ENCODE measurements around the gene PHKB. TPM values are rescaled to one million over a fixed set of nuclear protein-coding genes. Genes with fewer than 3 reads are reported as not detected.

Gene PHKB
- polyA plus RNA-seq, result 56.7 to 71.7 TPM (median 60.9 TPM) in 3 replicates
- polyA plus RNA-seq (2011; ENCODE audit: low read depth), result 35.6 TPM
- 42.3 and 62.8 TPM in 2 replicates for polyA plus RNA-seq (2011; cell fraction: cytosol; rRNA removed)
- polyA plus RNA-seq (2011; cell fraction: nucleus; rRNA removed), result 64.0 and 78.9 TPM in 2 replicates
- 22.6 and 49.3 TPM in 2 replicates for polyA plus RNA-seq (2012; ENCODE audit: low replicate concordance)
- polyA minus RNA-seq, result 55.4 to 151 TPM (median 92.3 TPM) in 3 replicates
- 50.5 TPM for polyA minus RNA-seq (2011; cell fraction: cytosol; rRNA and poly(A)+ RNA removed)
- 67.1 and 141 TPM in 2 replicates for polyA minus RNA-seq (2011; cell fraction: nucleus; rRNA and poly(A)+ RNA removed)

GRCh38 chr16:47460711-47461597 is at the start of gene PHKB, which contains the start of gene ITFG1:
PHKB (plus strand) TSS chr16:47461331; CDS start chr16:47461351, 20 bp downstream.
ITFG1 (minus strand) TSS chr16:47461063; CDS start chr16:47461045, 18 bp downstream.
- Histone ChIP-seq H3K9ac (ENCODE audit: control insufficient read depth, extremely low read depth, insufficient read depth, low read length) (peak within 1 kb of the TSS; percentile 87), H3K9me3 (ENCODE audit: control insufficient read depth, low read depth, low read length) (no peaks in the 10 kb centered on the region), H3K27me3 (ENCODE audit: control insufficient read depth, extremely low read depth, insufficient read depth, low read length) (no peaks in the 10 kb centered on the region), H3K36me3 (ENCODE audit: control insufficient read depth in 2 of 2, extremely low read depth in 1 of 2, insufficient read depth in 2 of 2, low read length in 2 of 2) (peaks cover 0 to 3% of the 10 kb centered on the region in 2 experiments), H3K27ac (ENCODE audit: control insufficient read depth, insufficient read depth, low read length) (peak within 1 kb of the TSS; percentile 85), H3K79me2 (ENCODE audit: control insufficient read depth, insufficient read depth, low read length) (peaks cover 35% of the 10 kb centered on the region), H2AFZ (ENCODE audit: control insufficient read depth, low read length) (peak within 1 kb of the TSS; percentile 92), H3K9me1 (ENCODE audit: control insufficient read depth, extremely low read depth, insufficient read depth, low read length) (no peaks in the 10 kb centered on the region), H4K20me1 (ENCODE audit: control insufficient read depth, extremely low read depth, insufficient read depth, low read length) (no peaks in the 10 kb centered on the region), H3K4me2 (ENCODE audit: control insufficient read depth, extremely low read depth, insufficient read depth, low read depth, low read length) (peak within 1 kb of the TSS; percentile 99), H3K4me1 (ENCODE audit: control insufficient read depth, extremely low read depth, insufficient read depth, low read length) (peaks cover 34% of the 10 kb centered on the region), H3K4me3 (ENCODE audit: control insufficient read depth in 2 of 3, extremely low read depth in 1 of 3, insufficient read depth in 2 of 3, low read depth in 1 of 3, low read length in 3 of 3) (peak within 1 kb of the TSS; percentile 82 to 98 (median 96))
- DNase-seq (ENCODE audit: low read depth, low spot score) (no peak), FAIRE-seq (no peak)
- no peak for TF ChIP-seq EZH2 (IDR thresholded peaks at IDR 0.05; ENCODE audit: low read length)
- TF ChIP-seq CTCF (optimal IDR thresholded peaks at IDR 0.05 in 1 of 3, IDR thresholded peaks at IDR 0.05 in 1 of 3, conservative IDR thresholded peaks at IDR 0.05 in 1 of 3; ENCODE audit: extremely low read depth in 1 of 3, insufficient read depth in 2 of 3, low read length in 3 of 3), result no peak
- dilution Hi-C loops (cut with MboI; ENCODE audit: extremely low pct_ligation_motif_present, low sequenced_read_pairs), result no loop called here

- dilution Hi-C loops (cut with MboI; ENCODE audit: extremely low pct_ligation_motif_present, low sequenced_read_pairs), result no loop called here
- DNase-seq (ENCODE audit: low read depth, low spot score) (no peak), FAIRE-seq (no peak)
- no peaks in the 10 kb centered on the region for H3K9me1 ChIP-seq (ENCODE audit: control insufficient read depth, extremely low read depth, insufficient read depth, low read length)
- no peaks in the 10 kb centered on the region for H3K27me3 ChIP-seq (ENCODE audit: control insufficient read depth, extremely low read depth, insufficient read depth, low read length)
- peaks cover 2% of the 10 kb centered on the region for H3K79me2 ChIP-seq (ENCODE audit: control insufficient read depth, insufficient read depth, low read length)
- no peaks in the 10 kb centered on the region for H3K4me1 ChIP-seq (ENCODE audit: control insufficient read depth, extremely low read depth, insufficient read depth, low read length)
- H3K27ac ChIP-seq (ENCODE audit: control insufficient read depth, insufficient read depth, low read length), result no peak overlapping the region
- no peak overlapping the region for H2AFZ ChIP-seq (ENCODE audit: control insufficient read depth, low read length)
- no peak overlapping the region for H3K4me2 ChIP-seq (ENCODE audit: control insufficient read depth, extremely low read depth, insufficient read depth, low read depth, low read length)
- H3K9me3 ChIP-seq (ENCODE audit: control insufficient read depth, low read depth, low read length), result no peaks in the 10 kb centered on the region
- no peak overlapping the region for H3K9ac ChIP-seq (ENCODE audit: control insufficient read depth, extremely low read depth, insufficient read depth, low read length)
- H3K4me3 ChIP-seq (ENCODE audit: control insufficient read depth in 2 of 3, extremely low read depth in 1 of 3, insufficient read depth in 2 of 3, low read depth in 1 of 3, low read length in 3 of 3), result no peak overlapping the region
- TF ChIP-seq EZH2 (IDR thresholded peaks at IDR 0.05; ENCODE audit: low read length) (no peak), CTCF (optimal IDR thresholded peaks at IDR 0.05 in 1 of 3, IDR thresholded peaks at IDR 0.05 in 1 of 3, conservative IDR thresholded peaks at IDR 0.05 in 1 of 3; ENCODE audit: extremely low read depth in 1 of 3, insufficient read depth in 2 of 3, low read length in 3 of 3) (no peak)
- H4K20me1 ChIP-seq (ENCODE audit: control insufficient read depth, extremely low read depth, insufficient read depth, low read length), result no peaks in the 10 kb centered on the region
- peaks cover 0 to 3% of the 10 kb centered on the region in 2 experiments for H3K36me3 ChIP-seq (ENCODE audit: control insufficient read depth in 2 of 2, extremely low read depth in 1 of 2, insufficient read depth in 2 of 2, low read length in 2 of 2)
These were observed 48.1 kb upstream of the PHKB start for GRCh38 chr16:47413041-47413440.
